Skeletal muscle cell (primary cell): ENCODE data around the gene FBXL7.

ENCODE experiments used
- DNase-seq: peaks from one replicate; pipeline ENCODE4 v3.0.0-alpha.2; 2010; ENCODE audit warnings: low read depth
- H3K4me3 ChIP-seq: 2 replicates; pipeline ENCODE4 v1.5.1; 2011; ENCODE audit warnings: low read depth, mild to moderate bottlenecking, control low read depth, low read length, moderate library complexity

FBXL7 gene

GRCh38 chr5:15637886-15638285 lies 137.9 kb downstream of the FBXL7 start:
- no peak overlapping the region for H3K4me3 ChIP-seq
- DNase-seq, result no peak

- DNase-seq, result no peak
- H3K4me3 ChIP-seq, result no peak overlapping the region
These were observed 138.3 kb downstream of the FBXL7 start for GRCh38 chr5:15638296-15638695.

GRCh38 chr5:15639288-15639687 lies 139.3 kb downstream of the FBXL7 start:
- no peak for DNase-seq
- no peak overlapping the region for H3K4me3 ChIP-seq

- DNase-seq, result no peak
These were observed 140.1 kb downstream of the FBXL7 start for GRCh38 chr5:15640116-15640515.

GRCh38 chr5:15643731-15644130 lies 143.8 kb downstream of the FBXL7 start:
- no peak overlapping the region for H3K4me3 ChIP-seq

More at GRCh38 chr5:15640116-15640515, 140.1 kb downstream of the FBXL7 start:
- H3K4me3 ChIP-seq, result no peak overlapping the region

DNA sequence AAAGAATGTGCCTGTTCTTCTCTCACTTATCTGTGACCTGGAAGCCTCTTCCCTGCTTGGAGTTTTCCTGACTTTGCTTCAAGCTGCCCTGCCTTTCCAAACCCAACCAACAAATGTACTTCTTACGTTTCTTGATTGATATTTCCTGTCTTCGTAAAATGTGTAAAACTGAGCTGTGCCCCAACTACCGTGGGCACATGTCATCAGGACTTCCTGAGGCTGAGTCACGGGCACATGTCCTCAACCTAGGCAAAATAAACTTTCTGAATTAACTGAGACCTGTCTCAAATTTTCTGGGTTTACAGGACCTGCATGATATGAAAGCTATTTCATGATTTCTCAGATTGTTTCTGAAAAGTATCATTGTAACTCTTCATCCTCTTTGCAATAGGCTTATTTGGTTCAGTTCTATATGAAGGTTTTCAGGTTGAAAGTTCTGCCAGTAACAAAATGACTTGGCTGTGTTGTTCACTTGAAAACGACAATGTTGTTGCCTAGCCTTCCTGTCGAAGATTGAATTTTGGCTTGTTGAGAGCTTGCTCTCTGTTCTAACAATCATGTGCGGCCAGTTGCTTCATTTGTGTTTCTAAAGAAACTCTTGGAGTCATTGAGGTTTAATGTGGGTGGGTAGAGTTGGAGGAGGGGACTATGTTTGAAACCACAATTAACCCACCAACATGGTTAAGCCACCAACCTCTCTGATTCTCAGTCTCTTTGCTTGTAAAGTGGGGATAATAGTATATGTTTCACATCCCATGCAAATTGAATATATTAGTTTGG lies 145.6 kb downstream of the FBXL7 start:
- DNase-seq, result no peak
- H3K4me3 ChIP-seq, result no peak overlapping the region

More at GRCh38 chr5:15643731-15644130, 143.8 kb downstream of the FBXL7 start:
- DNase-seq, result no peak

DNA sequence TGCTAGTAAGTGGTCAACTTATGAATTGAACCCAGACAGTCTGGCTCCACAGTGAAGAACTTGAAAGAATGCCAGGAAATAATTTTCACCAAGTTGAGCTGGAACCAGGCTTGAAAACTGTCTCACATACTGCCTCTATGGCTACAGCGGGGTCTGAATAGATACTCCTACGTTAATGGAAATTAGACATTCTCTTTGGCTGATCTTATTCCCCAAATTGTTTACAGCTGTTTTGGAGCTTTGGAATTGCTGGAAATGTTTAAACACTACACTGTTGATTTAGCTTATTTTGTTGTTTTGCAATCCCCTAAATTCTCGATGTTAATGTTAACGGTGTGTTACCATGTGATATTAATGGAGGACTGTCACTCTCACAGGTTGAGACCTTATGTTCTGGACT lies 146.4 kb downstream of the FBXL7 start:
- no peak overlapping the region for H3K4me3 ChIP-seq
- DNase-seq, result no peak

DNA sequence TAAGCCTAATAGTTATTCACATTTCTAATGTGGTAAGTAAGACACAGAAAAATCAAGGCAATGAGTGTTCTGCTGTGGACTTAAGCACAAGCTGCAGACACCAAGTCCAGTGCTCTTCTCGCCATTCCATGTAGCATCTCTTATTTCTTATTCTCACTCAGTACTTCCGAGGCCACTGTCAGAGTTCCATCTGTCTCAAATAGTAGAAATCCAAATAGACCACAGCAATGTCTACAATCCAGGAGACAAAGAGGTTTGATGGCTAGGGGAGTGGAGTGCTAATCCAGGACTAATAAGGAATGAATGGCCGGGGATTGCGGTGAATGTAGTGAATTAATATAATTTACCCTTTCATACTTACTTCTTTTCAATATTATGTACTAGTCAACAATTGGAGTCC lies 147.3 kb downstream of the FBXL7 start:
- no peak overlapping the region for H3K4me3 ChIP-seq
- no peak for DNase-seq

DNA sequence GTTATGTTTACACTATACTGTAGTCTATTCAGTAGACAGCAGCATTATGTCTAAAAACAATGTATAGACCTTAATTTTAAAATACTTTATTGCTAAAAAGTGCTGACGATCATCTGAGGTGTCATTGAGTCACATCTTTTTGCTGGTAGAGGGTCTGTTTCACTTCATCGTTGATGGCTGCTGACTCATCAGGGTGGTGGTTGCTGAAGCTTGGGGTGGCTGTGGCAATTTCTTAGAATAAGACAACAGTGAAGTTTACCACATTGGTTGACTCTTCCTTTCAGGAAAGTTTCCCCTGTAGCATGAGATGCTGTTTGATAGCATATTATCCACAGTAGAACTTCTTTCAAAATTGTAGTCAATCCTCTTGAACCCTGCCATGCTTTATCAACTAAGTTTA lies 150.3 kb downstream of the FBXL7 start:
- H3K4me3 ChIP-seq, result no peak overlapping the region
- DNase-seq, result no peak

- no peak for DNase-seq
- no peak overlapping the region for H3K4me3 ChIP-seq
These were observed 154.8 kb downstream of the FBXL7 start for GRCh38 chr5:15654779-15655178.

DNA sequence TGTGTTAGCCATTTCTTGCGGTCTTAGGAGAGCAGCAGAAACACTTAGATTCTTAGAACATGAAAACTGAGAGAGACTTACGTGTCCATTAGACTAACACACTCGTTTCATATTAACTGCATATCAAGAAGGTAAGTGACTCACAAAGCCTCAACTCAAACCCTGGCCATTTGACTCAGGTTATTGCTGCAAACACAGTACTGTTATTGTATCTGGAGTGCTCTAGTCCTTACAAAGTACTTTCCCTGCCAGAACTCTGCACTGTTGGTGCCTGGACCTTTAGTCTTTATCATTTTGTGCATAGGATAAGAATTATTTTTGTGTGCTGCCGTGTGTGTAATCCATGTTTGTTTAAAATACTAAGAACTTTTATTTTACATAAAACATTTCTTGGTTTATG lies 155.7 kb downstream of the FBXL7 start:
- H3K4me3 ChIP-seq, result no peak overlapping the region
- no peak for DNase-seq

DNA sequence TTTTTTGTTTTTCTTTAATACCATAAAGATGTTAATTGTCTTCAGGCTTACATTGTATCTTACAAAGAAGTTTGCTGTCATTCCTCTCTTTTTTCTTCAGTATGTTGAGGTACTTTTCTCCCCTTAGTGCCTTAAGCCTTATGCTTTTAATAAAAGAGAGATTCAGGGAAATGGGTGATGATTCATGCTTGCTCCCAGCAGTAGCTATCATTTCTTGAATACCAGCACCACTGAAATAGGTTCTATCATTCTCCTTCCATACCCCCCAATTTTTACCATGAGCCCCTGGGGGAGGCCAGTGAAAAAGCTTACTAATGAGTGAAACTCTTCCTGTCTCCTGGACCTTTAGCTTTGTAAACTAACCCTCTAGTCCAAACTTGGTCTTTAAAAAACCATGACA lies 165.0 kb downstream of the FBXL7 start:
- no peak for DNase-seq
- H3K4me3 ChIP-seq, result no peak overlapping the region

DNA sequence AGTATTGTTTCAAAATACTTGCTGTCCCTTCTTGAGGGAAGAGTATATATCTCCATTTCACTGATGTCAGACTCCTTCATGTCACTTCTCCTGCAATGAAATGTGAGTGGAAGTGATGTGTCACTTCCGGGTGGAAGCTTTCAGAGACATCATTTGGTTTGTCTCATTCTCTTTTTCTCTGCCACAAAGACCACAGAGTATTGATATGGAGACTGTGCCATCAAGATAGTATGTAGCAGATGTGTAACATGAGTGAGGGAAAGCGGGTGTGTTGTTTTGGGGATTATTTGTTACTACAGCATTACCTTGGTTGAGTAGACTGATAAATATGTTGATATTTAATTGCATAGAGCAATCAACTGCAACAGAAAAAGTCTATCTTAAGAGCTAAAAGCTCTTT lies 169.8 kb downstream of the FBXL7 start:
- no peak for DNase-seq
- no peak overlapping the region for H3K4me3 ChIP-seq

DNA sequence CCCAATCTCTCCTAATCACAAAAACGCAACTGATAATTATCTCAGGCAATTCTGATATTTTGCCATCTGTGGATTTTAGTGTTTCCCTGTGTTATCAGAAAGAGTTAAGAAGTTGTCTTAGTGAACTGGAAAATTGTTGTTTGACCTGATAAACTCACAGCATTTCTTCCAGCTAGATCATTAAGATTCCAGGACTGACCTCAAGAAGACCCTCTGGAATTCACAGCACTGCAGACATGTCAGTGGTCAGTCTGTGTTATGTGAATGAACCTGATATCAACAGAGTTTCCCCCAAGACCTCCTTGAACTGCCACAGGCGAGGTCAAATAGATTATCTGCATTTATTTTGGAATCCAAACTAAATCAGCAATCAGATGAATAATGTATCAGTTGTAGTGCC lies 174.7 kb downstream of the FBXL7 start:
- no peak overlapping the region for H3K4me3 ChIP-seq
- DNase-seq, result no peak

- no peak for DNase-seq
- H3K4me3 ChIP-seq, result no peak overlapping the region
These were observed 176.6 kb downstream of the FBXL7 start for GRCh38 chr5:15676591-15676990.

DNA sequence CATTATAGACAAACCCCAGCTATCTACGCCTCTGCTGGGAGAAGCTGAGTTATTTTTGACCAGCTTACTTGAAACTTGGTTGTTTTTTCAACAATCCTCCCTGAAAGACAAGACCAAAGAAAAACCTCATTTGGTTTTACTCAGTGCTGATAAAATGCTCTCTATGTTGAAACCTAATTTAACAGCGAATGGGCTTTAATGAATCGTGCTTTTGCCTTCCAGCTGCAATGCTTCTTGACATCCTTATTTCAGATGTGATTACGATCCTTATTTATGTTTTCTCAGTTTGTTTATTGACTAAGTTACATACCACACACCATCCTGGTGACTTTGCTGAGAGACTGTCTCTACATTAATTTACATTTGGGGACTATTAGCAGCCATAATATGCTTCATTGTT lies 179.2 kb downstream of the FBXL7 start:
- no peak overlapping the region for H3K4me3 ChIP-seq
- DNase-seq, result no peak

DNA sequence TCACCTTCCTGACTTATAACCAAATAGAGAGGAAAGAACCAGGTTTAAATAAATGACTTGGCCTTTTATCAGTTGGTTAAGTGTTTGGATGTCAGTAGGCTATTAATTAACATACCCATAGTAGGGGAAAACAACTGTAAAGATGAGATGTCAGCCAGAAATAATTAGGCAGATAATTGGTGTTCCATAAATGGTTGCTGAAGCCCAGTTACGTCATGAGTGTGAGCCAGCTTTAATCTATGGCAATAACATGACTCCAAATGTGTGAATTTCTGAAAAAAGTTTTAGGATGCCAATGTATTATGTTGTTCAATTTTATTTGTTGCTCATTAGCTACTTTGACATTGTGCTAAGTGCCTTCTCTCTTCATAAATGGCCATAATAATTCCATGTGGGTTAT lies 180.5 kb downstream of the FBXL7 start:
- H3K4me3 ChIP-seq, result no peak overlapping the region
- DNase-seq, result no peak

GRCh38 chr5:15682122-15682521 lies 182.1 kb downstream of the FBXL7 start:
- no peak for DNase-seq

GRCh38 chr5:15682566-15682965 lies 182.6 kb downstream of the FBXL7 start:
- no peak overlapping the region for H3K4me3 ChIP-seq
- no peak for DNase-seq

More at GRCh38 chr5:15682122-15682521, 182.1 kb downstream of the FBXL7 start:
- no peak overlapping the region for H3K4me3 ChIP-seq

DNA sequence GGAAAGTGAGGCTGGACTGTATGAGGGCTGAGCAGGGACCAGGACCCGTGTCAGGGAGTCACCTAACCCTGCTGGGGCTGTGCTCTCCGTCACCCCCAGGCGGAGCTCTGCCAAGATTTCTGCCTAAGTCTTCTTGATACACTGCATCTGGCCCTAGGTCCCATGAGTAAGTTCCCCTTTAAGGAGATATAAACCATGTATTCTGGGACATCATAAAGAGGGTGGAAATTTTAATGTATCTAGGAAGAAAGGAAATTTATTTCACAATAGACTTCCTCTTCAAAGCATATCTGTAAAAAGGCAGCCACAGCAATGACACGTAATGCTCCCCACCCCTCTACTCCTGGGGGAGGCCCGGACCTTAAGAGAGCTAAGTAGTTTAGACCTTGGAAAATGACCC lies 183.4 kb downstream of the FBXL7 start:
- DNase-seq, result no peak
- no peak overlapping the region for H3K4me3 ChIP-seq

GRCh38 chr5:15687401-15687800 lies 187.4 kb downstream of the FBXL7 start:
- H3K4me3 ChIP-seq, result no peak overlapping the region
- no peak for DNase-seq

DNA sequence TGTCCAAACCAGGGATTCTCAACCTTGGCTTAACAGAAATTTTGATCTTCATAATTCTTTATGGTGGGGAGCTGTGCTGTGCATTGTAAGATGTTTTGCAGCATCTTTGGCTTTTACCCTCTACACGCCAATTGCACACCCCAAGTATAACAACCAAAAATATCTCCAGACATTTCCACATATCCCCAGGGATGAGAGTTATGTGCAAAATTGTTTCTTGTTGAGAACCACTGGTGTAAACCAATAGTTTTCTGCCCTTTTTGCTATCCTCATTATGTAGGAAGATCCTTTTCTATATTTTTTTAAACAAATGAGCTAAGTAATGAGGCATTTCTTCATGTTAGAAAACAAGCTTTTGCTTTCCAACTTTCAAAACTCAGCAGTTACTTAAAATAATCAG lies 189.9 kb downstream of the FBXL7 start:
- no peak for DNase-seq
- no peak overlapping the region for H3K4me3 ChIP-seq
